HUES64 (cell line): ENCODE results near the gene RSPH9.
"Not testable (repeated sequence)": the region's sequence is repeated elsewhere in the genome, so short reads cannot be mapped to it uniquely, and the experiment has no call there.

Source experiments
- H3K27ac ChIP-seq: 2 replicates; pipeline ENCODE4 v1.7.0; 2013; ENCODE audit warnings: low read depth, low read length, inconsistent platforms
- H3K27me3 ChIP-seq: 2 replicates; pipeline ENCODE4 v1.6.1; 2013; ENCODE audit warnings: mild to moderate bottlenecking, low read length; ENCODE audit not compliant: insufficient read depth
- H3K36me3 ChIP-seq: 2 replicates; pipeline ENCODE4 v1.6.1; 2013; ENCODE audit warnings: mild to moderate bottlenecking, low read length; ENCODE audit not compliant: insufficient read depth
- H3K4me1 ChIP-seq: 2 replicates; pipeline ENCODE4 v1.6.1; 2013; ENCODE audit warnings: mild to moderate bottlenecking, low read length, moderate library complexity; ENCODE audit not compliant: insufficient read depth
- H3K4me3 ChIP-seq: 2 replicates; pipeline ENCODE4 v1.5.1; 2013; ENCODE audit warnings: mild to moderate bottlenecking, low read length, moderate library complexity
- H3K9ac ChIP-seq: 2 replicates; pipeline ENCODE4 v1.6.1; 2013; ENCODE audit warnings: mild to moderate bottlenecking, low read depth, low read length
- H3K9me3 ChIP-seq: 2 replicates; pipeline ENCODE4 v1.6.1; 2013; ENCODE audit warnings: low read depth, low read length; ENCODE audit not compliant: insufficient read depth
- WGBS: fragments of 150-250, 120-280 bp; methylation state at CpG from one replicate; pipeline ENCODE4 v1.1.7; 2013; ENCODE audit warnings: missing lambda C conversion rate; 5-methylcytosine and 5-hydroxymethylcytosine counted together

The RSPH9 gene

DNA sequence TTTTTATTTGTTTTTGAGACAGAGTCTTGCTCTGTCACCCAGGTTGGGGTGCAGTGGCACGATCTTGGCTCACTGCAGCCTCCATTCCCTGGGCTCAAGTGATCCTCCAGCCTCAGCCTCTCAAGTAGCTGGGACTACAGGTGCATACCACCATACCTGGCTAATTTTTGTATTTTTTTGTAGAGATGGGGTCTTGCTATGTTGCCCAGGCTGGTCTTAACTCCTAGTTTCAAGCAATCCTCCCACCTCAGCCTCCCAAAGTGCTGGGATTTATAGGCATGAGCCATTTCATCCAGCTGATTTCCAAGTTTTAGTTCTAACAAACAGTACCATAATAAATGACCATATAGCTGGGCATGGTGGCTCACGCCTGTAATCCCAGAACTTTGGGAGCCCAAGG lies 8.0 kb downstream of the RSPH9 start:
- WGBS: 96% methylated on average over 2 of the region's 2 CpGs
- not testable (repeated sequence) for H3K9me3 ChIP-seq, H3K4me1 ChIP-seq, H3K36me3 ChIP-seq, H3K9ac ChIP-seq, H3K4me3 ChIP-seq, H3K27me3 ChIP-seq, H3K27ac ChIP-seq

DNA sequence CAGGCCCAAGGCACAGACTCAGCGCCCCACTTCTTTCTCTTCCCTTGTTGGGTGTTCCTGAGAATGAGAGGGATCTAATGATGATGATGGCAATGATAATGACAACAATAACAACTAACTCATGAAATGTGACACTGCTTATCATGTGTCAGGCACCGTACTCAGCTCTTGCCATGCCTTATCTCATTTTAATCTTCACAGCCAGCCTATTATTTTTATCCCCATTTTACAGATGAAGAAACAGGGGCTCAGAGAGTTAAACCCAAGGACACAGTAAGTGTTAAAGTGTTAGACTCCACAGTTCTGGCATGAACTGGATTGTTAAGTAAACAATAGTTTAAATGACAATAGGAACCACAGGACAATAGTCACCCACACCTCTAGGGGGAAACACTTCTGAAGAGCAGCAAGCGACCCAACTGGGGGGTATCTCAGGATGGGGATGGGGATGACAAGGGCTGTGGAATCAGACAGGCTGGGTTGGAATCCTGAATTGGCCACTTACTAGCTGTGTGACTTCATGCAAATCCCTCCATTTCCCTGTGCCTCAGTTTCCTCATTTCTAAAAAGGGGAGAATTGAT lies 12.5 kb downstream of the RSPH9 start:
- H3K9ac ChIP-seq: no peak overlapping the region
- 72% methylated on average over 3 of the region's 3 CpGs for WGBS
- H3K36me3 ChIP-seq: no peaks in the 10 kb centered on the region
- no peak overlapping the region for H3K4me3 ChIP-seq
- no peaks in the 10 kb centered on the region; the same call in 1 of the 2 replicates for H3K4me1 ChIP-seq
- H3K9me3 ChIP-seq: peaks cover 6% of the 10 kb centered on the region
- H3K27ac ChIP-seq: no peak overlapping the region
- no peaks in the 10 kb centered on the region for H3K27me3 ChIP-seq

DNA sequence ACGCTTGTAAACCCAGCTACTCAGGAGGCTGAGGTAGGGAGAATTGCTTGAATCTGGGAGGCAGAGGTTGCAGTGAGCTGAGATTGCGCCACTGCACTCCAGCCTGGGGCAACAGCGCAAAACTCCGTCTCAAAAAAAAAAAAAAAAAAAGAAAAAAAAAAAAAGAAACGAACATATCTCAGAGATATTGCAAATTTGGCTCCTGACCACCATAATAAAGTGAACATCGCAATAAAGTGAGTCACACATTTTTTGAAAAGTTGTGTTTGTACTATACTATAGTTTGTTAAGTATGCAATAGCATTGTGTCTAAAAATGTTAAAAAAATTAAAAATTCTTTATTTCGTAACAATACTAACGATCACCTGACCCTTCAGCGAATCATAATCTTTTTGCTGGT lies 13.3 kb downstream of the RSPH9 start:
- Histone ChIP-seq H3K9me3 (peaks cover 6% of the 10 kb centered on the region), H3K4me3 (no peak overlapping the region), H3K27me3 (no peaks in the 10 kb centered on the region), H3K4me1 (no peaks in the 10 kb centered on the region; the same call in 1 of the 2 replicates), H3K27ac (no peak overlapping the region), H3K9ac (no peak overlapping the region), H3K36me3 (no peaks in the 10 kb centered on the region)
- WGBS: 97% methylated on average over 8 of the region's 9 CpGs

DNA sequence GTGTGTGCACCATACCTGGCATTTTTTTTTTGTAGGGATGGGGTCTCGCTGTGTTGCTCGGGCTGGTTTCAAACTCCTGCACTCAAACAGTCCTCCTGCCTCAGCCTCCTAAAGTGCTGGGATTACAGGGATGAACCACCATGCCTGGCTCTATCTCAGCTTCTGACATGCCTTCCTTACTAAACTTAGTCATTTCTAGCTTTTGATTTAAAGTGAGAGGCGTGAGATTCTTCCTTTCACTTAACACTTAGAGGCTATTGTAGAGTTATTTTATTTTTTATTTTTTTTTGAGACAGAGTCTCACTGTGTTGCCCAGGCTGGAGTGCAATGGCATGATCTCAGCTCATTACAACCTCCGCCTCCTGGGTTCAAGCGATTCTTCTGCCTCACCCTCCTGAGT lies 18.1 kb downstream of the RSPH9 start:
- not testable (repeated sequence) for H3K9ac ChIP-seq, H3K4me1 ChIP-seq, H3K9me3 ChIP-seq, H3K4me3 ChIP-seq, H3K27me3 ChIP-seq, H3K36me3 ChIP-seq, H3K27ac ChIP-seq
- WGBS: 87% methylated on average over 4 of the region's 5 CpGs

DNA sequence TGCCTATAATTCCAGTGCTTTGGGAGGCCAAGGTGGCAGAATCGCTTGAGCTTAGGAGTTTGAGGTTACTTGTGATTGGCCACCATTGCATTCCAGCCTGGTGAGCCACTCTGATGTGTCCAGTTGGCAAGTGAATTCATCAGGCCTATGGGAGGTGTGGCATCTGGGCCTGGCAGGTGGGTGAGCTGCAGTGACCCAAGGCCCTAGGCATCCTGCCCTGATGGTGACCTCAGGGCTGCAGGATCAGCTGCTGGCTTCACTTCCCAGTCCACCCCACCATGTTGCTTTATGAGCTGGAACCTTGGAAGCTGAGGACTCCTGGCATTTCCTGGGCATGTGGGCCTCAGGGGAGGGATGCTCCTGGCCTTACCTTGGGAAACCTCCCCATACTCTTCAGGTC lies 20.5 kb downstream of the RSPH9 start:
- no peaks in the 10 kb centered on the region for H3K27me3 ChIP-seq
- H3K4me3 ChIP-seq: no peak overlapping the region
- no peaks in the 10 kb centered on the region for H3K36me3 ChIP-seq
- no peak overlapping the region for H3K9ac ChIP-seq
- peaks cover 6% of the 10 kb centered on the region for H3K9me3 ChIP-seq
- no peak overlapping the region for H3K27ac ChIP-seq
- peaks cover 21% of the 10 kb centered on the region for H3K4me1 ChIP-seq
- WGBS: 85% methylated on average over 1 of the region's 1 CpG

DNA sequence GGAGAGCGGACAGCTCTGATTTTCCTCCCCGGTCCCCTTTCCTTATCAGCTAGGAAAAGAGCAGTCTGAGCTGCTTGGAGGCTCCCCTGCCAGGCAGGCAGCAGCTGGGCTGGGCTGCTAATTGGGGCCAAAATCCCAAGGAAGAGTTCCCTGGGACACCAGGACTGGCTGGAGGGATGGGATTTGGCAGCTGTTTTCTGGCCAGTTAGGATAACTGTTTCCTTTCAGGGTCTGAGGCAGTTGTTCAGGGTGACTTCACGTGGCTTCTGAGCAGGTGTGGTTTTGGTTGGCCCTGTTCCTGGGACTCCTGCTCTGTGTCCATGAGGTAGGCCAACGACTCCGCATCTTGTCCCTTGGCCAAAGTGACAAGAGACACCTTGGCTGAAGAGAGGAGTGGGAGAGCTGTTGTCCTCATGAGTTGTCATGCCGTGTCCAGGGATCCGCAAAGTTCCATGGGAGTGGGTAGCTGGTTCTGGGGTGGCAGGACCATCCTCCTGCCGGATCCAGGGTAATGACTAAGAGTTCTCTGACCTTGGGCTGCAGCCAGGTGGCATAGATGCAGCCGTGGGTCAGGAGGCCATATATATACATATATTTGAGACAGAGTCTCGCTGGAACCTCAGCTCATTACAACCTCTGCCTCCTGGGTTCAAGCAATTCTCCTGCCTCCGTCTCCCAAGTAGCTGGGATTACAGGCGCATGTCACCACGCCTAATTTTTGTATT lies 21.5 kb downstream of the RSPH9 start:
- Histone ChIP-seq H3K27ac (no peak overlapping the region), H3K4me3 (no peak overlapping the region), H3K27me3 (no peaks in the 10 kb centered on the region), H3K9me3 (no peaks in the 10 kb centered on the region), H3K36me3 (peaks cover 8% of the 10 kb centered on the region), H3K4me1 (peaks cover 21% of the 10 kb centered on the region), H3K9ac (no peak overlapping the region)
- 87% methylated on average over 13 of the region's 13 CpGs for WGBS

DNA sequence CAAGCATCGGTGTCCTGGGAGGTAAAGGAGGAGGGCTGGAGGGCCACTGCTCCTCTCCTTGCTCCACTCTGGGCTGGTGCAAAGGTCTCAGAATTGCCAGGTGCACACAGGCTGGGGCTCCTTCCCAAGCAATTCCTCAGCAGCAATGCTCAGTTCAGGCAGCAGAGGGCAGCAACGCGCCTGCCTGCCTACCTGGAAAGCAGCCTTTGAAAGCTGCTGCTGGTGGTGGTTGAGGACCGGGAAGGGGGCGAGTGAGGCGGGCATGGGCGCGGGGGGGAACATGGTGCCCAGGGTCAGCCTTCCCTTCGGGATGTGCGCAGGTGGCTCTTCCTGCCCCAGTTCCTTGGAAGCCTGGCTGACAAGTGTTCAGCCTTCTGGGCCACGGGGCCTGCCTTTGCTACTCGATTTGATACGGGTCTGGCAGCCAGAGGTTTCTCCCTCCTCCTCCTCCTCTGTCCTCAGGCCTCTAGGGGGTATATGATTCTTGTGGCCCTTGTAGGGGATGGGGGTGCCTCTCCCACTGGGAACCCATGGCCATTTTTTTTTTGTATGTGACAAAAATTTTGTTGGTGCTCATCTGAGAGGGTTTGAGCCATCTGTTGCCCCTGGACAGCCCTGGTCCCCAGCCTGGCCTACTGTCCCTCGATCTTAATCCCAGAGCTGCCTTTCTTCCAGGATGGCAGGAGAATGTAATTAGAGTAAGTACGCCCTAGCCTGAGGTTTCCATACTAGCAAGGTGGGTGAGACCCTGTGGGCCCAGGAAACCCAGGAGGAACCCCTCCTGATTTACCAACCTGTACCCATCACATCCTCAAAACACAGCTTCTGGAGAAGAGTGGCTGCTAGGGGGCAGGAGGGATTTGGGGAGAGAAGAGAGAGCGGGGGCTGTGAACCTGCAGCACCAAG lies 22.7 kb downstream of the RSPH9 start:
- 8% methylated on average over 15 of the region's 16 CpGs for whole genome bisulfite sequencing
- peak overlapping the region; percentile 26 for H3K4me3 ChIP-seq
- no peak overlapping the region for H3K9ac ChIP-seq
- peaks cover 20% of the 10 kb centered on the region for H3K36me3 ChIP-seq
- H3K9me3 ChIP-seq: no peaks in the 10 kb centered on the region
- H3K27ac ChIP-seq: no peak overlapping the region
- peaks cover 21% of the 10 kb centered on the region for H3K4me1 ChIP-seq
- H3K27me3 ChIP-seq: no peaks in the 10 kb centered on the region

DNA sequence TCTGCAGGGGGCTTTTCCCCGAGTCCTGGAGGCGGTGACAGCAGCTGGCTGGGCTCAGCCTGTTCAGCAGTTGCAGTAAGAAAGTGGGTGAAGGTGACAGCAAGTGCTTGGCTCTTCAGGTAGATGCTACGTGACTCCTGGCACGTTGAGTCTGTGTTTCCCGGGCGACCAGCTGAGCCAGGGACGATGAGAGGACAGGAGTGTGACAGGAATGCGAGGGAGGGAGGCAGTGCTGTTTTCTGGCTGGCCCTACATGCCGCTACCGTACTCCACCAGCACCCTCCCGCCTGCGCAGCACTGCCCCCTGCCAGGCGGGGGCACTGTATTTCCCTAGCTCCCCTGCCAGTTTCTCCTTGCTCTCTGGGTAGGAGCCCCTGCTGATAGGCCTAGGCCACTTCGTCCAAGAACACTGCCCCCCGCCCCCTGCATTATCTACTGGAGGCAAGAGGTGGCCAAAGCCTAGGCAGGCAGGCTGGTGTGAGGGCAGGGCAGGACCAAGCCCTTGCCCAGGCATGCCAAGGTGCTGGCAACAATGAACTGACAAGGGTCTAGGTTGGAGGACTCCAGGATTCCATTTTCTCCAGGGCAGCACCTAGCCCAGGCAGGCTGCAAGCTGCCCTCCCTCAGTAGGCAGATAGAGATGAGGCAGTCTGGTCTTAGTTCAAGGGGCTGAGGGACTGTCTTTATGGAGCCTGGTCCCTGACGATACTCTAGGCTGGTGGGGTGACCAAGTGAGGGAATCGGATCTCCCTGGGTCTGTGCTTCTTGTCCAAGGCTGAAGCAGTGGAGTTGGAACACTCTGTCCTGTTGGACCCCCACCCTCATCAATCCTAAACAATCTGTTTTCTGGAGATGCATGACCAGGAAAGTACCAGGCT lies 23.6 kb downstream of the RSPH9 start:
- Histone ChIP-seq H3K4me1 (peaks cover 21% of the 10 kb centered on the region), H3K9me3 (no peaks in the 10 kb centered on the region), H3K36me3 (peaks cover 26% of the 10 kb centered on the region), H3K4me3 (no peak overlapping the region; the same call in 1 of the 2 replicates), H3K27ac (peak overlapping the region; percentile 12; the same call in 1 of the 2 replicates), H3K9ac (no peak overlapping the region), H3K27me3 (no peaks in the 10 kb centered on the region)
- WGBS: 18% methylated on average over 17 of the region's 17 CpGs

DNA sequence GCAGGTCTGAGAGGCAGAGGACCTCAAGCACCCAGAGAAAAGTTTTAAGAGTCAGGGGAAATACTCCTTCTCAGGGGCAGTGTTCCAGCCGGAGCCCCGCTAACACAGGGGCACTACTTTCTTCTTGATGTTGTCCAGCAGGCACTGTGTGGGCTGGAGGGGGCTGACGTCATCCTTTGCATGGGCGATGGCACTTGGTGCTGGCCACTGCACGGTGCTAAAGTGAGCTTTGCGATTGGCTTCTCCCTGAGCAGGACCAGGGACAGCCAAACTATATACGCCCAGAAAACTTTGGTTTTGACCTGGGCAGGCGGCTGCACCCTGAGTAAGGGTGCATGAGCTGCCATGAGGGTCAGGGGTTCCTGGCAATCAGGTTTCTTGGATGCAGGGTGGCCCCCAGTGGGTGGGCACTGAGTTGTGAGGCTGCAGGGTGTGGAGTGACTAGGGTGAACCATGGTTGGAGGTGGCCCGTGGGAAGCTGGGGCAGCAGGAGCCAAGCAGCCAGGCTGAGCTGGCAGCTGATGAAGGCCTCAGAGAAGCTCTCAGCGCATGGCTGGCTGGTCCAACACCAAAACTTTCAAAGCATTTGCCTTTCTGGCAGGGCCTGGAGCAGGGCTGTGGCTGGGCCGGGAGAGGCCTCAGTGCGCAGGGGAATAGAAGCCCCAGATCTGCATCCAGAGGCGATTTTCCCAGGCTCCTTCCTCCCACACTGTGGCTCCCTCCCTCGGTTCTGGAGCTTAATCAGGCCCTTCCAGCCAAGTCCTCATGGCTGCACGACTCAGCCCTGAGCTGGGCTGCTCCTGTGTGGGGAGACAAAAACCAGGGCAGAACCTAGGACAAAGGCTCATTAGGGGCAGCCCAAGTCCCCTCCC lies 24.4 kb downstream of the RSPH9 start:
- Histone ChIP-seq H3K4me3 (no peak overlapping the region), H3K27ac (no peak overlapping the region; the same call in 1 of the 2 replicates), H3K27me3 (no peaks in the 10 kb centered on the region), H3K36me3 (peaks cover 35% of the 10 kb centered on the region), H3K9me3 (no peaks in the 10 kb centered on the region), H3K9ac (no peak overlapping the region), H3K4me1 (peaks cover 21% of the 10 kb centered on the region)
- WGBS: 78% methylated on average over 15 of the region's 15 CpGs
